WERI-Rb-1 (cell line): Measurements from ENCODE around the gene IFIT1.

Source experiments
- DNase-seq: peaks from one replicate; pipeline ENCODE4 v3.0.0-alpha.2; 2020
- H3K27ac ChIP-seq: fragments of 250-450 bp; sonication (Bioruptor Pico); 2 replicates; pipeline ENCODE4 v1.5.1; 2020; ENCODE audit warnings: mild to moderate bottlenecking, moderate library complexity
- H3K27me3 ChIP-seq: fragments of 250-450 bp; sonication (Bioruptor Pico); 2 replicates; pipeline ENCODE4 v1.5.1; 2021; ENCODE audit warnings: mild to moderate bottlenecking, low read depth, moderate library complexity; ENCODE audit not compliant: insufficient read depth, severe bottlenecking
- H3K36me3 ChIP-seq: fragments of 250-450 bp; sonication (Bioruptor Pico); 2 replicates; pipeline ENCODE4 v1.5.1; 2020; ENCODE audit warnings: mild to moderate bottlenecking, moderate library complexity
- H3K4me3 ChIP-seq: 2 replicates; pipeline ENCODE4 v1.5.1; 2011; ENCODE audit warnings: low read depth, mild to moderate bottlenecking, control low read depth, low read length
- H3K9me3 ChIP-seq: fragments of 250-450 bp; sonication (Bioruptor Pico); 2 replicates; pipeline ENCODE4 v1.5.1; 2021; ENCODE audit warnings: mild to moderate bottlenecking, moderate library complexity; ENCODE audit not compliant: severe bottlenecking
- TF ChIP-seq, protein P1 (sequence below): IDR thresholded peaks from 2 replicates; pipeline ENCODE4 v1.5.1; 2011; ENCODE audit warnings: low read depth, mild to moderate bottlenecking, control low read depth, inconsistent platforms, low read length

Gene IFIT1, protein sequence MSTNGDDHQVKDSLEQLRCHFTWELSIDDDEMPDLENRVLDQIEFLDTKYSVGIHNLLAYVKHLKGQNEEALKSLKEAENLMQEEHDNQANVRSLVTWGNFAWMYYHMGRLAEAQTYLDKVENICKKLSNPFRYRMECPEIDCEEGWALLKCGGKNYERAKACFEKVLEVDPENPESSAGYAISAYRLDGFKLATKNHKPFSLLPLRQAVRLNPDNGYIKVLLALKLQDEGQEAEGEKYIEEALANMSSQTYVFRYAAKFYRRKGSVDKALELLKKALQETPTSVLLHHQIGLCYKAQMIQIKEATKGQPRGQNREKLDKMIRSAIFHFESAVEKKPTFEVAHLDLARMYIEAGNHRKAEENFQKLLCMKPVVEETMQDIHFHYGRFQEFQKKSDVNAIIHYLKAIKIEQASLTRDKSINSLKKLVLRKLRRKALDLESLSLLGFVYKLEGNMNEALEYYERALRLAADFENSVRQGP

DNA sequence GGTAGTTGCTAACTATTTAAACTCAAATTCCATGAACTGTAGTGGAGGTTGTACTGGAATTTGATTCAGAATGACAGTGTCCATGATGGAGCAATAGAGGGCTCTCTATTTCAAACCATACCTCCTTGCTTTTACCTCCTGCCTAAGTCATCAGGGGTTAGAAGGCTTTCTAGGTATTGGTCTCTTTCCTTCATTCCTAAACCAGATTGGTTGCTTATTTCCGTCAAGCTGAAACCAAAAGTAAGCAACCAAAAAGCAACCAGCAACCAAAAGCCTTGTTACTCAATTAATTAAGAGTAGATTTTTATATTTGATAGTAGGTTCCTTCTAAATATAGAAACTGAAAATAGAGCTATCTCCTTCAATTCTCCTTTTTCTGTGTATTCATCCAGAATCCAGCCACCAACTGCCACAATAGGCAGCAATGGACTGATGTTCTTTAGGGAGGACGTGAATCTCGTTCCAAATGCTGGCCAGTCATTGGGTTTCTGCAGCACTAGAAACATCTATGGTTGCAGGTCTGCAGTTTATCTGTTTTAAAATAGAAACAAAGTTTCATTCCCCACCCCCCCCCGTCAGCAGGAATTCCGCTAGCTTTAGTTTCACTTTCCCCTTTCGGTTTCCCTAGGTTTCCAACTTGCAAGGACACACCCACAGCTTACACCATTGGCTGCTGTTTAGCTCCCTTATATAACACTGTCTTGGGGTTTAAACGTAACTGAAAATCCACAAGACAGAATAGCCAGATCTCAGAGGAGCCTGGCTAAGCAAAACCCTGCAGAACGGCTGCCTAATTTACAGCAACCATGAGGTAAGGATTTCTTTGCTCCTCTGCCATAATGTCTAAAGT lies at the start of gene IFIT1:
IFIT1 (plus strand) TSS at position 717 of the 850 bp plus-strand sequence; CDS start at position 807, 90 bp downstream.
- no peaks in the 10 kb centered on the region for H3K36me3 ChIP-seq
- no peaks in the 10 kb centered on the region for H3K9me3 ChIP-seq
- no peak for DNase-seq
- TF ChIP-seq, protein P1, sequence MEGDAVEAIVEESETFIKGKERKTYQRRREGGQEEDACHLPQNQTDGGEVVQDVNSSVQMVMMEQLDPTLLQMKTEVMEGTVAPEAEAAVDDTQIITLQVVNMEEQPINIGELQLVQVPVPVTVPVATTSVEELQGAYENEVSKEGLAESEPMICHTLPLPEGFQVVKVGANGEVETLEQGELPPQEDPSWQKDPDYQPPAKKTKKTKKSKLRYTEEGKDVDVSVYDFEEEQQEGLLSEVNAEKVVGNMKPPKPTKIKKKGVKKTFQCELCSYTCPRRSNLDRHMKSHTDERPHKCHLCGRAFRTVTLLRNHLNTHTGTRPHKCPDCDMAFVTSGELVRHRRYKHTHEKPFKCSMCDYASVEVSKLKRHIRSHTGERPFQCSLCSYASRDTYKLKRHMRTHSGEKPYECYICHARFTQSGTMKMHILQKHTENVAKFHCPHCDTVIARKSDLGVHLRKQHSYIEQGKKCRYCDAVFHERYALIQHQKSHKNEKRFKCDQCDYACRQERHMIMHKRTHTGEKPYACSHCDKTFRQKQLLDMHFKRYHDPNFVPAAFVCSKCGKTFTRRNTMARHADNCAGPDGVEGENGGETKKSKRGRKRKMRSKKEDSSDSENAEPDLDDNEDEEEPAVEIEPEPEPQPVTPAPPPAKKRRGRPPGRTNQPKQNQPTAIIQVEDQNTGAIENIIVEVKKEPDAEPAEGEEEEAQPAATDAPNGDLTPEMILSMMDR = no peak
- peak within 1 kb of the TSS; percentile 35 for H3K4me3 ChIP-seq
- H3K27me3 ChIP-seq = no peaks in the 10 kb centered on the region
- no peak within 1 kb of the TSS for H3K27ac ChIP-seq

DNA sequence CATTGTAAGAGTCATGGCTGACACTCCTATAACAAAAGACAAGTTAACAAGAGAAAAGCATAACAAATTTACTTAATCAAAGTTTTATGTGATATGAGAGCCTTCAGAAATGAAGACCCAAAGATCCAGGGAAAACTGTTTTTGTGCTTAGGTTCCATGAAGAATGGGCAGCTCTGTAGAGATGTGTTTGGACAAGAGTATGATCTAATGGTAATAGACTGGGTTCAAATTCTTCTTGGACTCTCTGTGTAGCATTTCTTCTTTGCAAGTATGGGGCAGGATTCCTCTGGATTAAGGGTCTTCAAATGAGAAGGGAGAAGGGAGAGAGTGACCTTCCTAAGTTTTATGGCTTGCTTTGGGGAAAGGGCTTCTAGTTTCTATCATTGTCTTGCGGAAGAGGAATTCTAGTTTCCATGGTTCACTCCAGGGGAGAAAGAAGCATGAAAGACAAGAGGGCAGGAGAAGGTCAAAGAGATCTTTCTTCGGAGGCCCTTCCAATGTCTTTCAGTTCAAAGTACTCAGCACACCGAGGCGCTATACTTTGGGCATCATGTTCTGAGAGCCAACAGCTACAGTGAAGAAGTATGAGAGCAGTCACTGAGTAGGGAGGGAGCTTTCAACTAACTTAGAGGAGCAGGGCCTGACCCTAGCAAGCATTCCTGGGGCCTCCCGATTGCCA lies 49.2 kb upstream of the IFIT1 start:
- Histone ChIP-seq H3K27me3 (no peaks in the 10 kb centered on the region), H3K36me3 (no peaks in the 10 kb centered on the region), H3K9me3 (no peaks in the 10 kb centered on the region), H3K4me3 (no peak overlapping the region), H3K27ac (no peak overlapping the region)
- TF ChIP-seq, protein P1 = no peak
- no peak for DNase-seq

DNA sequence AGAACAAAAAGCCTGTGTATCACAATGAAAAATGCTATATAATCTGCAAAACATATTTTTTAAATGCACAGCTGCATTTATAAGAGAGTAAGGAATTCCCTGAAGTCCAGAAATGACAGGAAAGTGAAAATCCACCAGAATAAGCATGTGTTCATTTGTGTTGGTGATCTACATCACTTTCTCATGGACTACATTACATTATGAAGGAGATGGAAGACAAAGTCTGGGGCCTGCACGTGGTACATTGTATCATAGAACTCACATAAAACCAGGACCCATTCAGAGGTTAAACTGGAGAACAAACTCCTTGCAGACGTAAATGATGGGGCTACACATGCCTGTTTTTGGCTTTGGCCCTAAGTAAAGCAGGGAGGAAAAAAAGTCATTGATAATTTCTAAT lies 48.3 kb upstream of the IFIT1 start:
- Histone ChIP-seq H3K9me3 (no peaks in the 10 kb centered on the region), H3K27me3 (no peaks in the 10 kb centered on the region), H3K36me3 (no peaks in the 10 kb centered on the region), H3K27ac (no peak overlapping the region), H3K4me3 (no peak overlapping the region)
- TF ChIP-seq, protein P1 = no peak
- no peak for DNase-seq

DNA sequence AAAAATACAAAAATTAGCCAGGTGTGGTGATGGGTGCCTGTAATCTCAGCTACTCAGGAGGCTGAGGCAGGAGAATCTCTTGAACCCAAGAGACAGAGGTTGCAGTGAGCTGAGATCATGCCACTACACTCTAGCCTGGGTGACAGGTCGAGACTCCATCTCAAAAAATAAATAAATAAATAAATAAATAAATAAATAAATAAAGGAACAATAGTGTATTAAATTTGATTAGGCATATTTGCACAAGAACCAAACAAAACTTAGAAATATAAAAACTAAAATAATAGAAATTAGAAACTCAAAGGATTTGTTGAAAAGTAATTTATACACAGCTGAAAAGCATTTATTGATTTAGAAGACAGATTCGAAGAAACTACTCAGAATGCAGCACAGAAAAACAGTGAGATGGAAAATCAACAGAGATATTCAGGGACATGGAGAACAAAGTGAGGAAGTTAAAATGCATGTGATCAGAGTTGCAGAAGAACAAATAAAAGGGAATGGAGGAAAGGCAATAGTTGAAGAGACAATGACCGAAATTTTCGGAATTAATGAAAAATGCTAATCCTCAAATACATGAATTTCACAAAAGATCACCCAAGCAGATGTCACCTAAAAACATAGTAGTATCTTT lies 46.9 kb upstream of the IFIT1 start:
- no peak for DNase-seq
- Histone ChIP-seq H3K4me3 (no peak overlapping the region), H3K27ac (no peak overlapping the region), H3K27me3 (no peaks in the 10 kb centered on the region), H3K36me3 (no peaks in the 10 kb centered on the region), H3K9me3 (no peaks in the 10 kb centered on the region)
- TF ChIP-seq, protein P1 = no peak
